Progenitor cell of endocrine pancreas (in vitro differentiated cells): ENCODE measurements around the gene ZDHHC14. TPM values are rescaled to one million over a fixed set of nuclear protein-coding genes. Genes with fewer than 3 reads are reported as not detected.

Experiments used
- DNase-seq: peaks from one replicate; pipeline ENCODE4 v3.0.0; 2021; ENCODE audit warnings: low spot score; ENCODE audit not compliant: unreplicated experiment
- H3K27ac Mint-ChIP-seq: 2 replicates; pipeline ENCODE4 v1.8.0; 2021; ENCODE audit warnings: mild to moderate bottlenecking, moderate library complexity, mixed read lengths
- H3K27me3 Mint-ChIP-seq: 2 replicates; pipeline ENCODE4 v1.8.0; 2021; ENCODE audit warnings: mixed read lengths
- H3K36me3 Mint-ChIP-seq: 2 replicates; pipeline ENCODE4 v1.8.0; 2022; ENCODE audit warnings: mixed read lengths; ENCODE audit not compliant: insufficient read depth
- H3K4me1 Mint-ChIP-seq: 2 replicates; pipeline ENCODE4 v1.8.0; 2021; ENCODE audit warnings: low read depth, mixed read lengths
- H3K4me3 Mint-ChIP-seq: 2 replicates; pipeline ENCODE4 v1.8.0; 2021; ENCODE audit warnings: low read depth, mild to moderate bottlenecking, moderate library complexity, mixed read lengths
- H3K9me3 Mint-ChIP-seq: 2 replicates; pipeline ENCODE4 v1.8.0; 2021; ENCODE audit warnings: low read depth, mixed read lengths
- total RNA-seq: library from RNA; stranded (reverse); gene quantifications from 2 replicates; pipeline ENCODE4 v1.2.1, GENCODE V29; 2021
- TF ChIP-seq, protein P1 (sequence below): fragments of 200-600 bp; sonication (generic); IDR thresholded peaks from one replicate; pipeline ENCODE4 v1.5.0; 2021; ENCODE audit warnings: antibody characterized with exemption, mild to moderate bottlenecking; ENCODE audit not compliant: unreplicated experiment

Gene ZDHHC14
- total RNA-seq, 1 donor from 2014 or later: 9.0 TPM

DNA sequence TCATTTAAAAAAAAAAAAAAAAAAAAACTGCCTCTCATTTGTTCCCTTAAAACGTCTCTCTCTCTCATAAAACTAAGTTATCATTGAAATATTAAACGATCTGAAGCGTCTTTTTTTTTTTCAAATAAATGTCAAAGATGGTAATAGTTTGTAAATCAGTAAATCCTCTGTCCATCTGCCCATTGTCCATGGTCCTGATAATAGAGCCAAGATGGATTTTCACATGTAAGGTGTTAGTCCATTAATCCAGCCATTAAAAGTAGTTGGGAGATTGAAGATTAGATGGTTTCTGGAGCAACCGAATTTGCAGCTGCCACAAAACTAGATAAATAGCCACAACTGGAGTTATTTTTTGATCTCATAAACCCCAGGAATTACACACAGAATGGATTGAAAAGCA lies 296.2 kb downstream of the ZDHHC14 start:
- Mint-ChIP-seq H3K27ac (no peak overlapping the region), H3K27me3 (no peaks in the 10 kb centered on the region), H3K4me3 (no peak overlapping the region), H3K9me3 (no peaks in the 10 kb centered on the region), H3K4me1 (no peaks in the 10 kb centered on the region), H3K36me3 (no peaks in the 10 kb centered on the region)
- TF ChIP-seq, protein P1, sequence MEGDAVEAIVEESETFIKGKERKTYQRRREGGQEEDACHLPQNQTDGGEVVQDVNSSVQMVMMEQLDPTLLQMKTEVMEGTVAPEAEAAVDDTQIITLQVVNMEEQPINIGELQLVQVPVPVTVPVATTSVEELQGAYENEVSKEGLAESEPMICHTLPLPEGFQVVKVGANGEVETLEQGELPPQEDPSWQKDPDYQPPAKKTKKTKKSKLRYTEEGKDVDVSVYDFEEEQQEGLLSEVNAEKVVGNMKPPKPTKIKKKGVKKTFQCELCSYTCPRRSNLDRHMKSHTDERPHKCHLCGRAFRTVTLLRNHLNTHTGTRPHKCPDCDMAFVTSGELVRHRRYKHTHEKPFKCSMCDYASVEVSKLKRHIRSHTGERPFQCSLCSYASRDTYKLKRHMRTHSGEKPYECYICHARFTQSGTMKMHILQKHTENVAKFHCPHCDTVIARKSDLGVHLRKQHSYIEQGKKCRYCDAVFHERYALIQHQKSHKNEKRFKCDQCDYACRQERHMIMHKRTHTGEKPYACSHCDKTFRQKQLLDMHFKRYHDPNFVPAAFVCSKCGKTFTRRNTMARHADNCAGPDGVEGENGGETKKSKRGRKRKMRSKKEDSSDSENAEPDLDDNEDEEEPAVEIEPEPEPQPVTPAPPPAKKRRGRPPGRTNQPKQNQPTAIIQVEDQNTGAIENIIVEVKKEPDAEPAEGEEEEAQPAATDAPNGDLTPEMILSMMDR: no peak
- no peak for DNase-seq

DNA sequence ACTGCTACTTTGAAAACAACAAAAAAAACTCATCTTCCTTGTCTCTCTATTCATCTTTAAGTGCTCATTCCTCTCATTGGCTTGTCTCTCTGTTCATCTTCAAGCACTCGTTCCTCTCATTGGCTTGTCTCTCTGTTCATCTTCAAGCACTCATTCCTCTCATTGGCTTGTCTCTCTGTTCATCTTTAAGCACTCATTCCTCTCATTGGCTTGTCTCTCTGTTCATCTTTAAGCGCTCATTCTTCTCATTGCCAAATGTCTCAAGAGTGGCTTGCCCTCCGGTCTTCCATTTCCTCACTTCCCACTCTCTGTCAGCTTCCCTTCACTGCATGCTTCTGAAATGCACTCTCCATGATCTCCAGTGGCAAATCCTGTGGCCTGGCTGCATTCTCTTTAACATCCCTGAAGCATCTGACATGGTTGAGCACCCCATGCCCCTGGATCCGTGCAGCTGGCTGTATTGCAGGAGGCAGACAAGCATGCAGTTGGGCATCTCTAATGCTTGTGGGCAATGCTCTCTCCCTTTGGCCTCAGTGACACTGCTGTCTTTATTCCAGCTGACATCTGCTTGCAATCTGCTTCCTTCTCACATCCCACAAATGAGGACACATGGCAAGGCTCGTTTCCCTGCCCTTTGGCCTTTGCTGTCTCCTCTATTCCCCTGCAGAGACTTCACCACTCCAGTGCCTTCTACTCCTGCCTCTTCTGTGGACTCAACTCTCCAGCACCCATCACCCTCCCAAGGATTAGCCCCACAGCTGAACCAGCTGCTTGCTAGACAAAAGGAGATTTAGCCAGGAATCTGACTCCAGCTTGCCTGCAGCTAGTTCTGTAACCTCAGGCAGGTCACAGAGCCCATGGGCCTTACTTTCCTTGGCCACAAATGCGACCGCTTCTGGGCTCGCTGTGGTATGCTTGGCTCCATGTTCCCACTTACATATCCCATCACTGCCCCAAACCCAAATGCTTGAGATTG lies 298.9 kb downstream of the ZDHHC14 start:
- Mint-ChIP-seq H3K36me3 (no peaks in the 10 kb centered on the region), H3K4me3 (no peak overlapping the region), H3K9me3 (no peaks in the 10 kb centered on the region), H3K27me3 (no peaks in the 10 kb centered on the region), H3K27ac (no peak overlapping the region), H3K4me1 (no peaks in the 10 kb centered on the region)
- TF ChIP-seq, protein P1: no peak
- no peak for DNase-seq

GRCh38 chr6:157681041-157681650 lies 300.2 kb downstream of the ZDHHC14 start:
- TF ChIP-seq, protein P1: no peak
- no peak for DNase-seq
- no peaks in the 10 kb centered on the region for H3K27me3 Mint-ChIP-seq
- H3K36me3 Mint-ChIP-seq: no peaks in the 10 kb centered on the region
- H3K27ac Mint-ChIP-seq: no peak overlapping the region
- H3K4me3 Mint-ChIP-seq: no peak overlapping the region
- no peaks in the 10 kb centered on the region for H3K9me3 Mint-ChIP-seq
- no peaks in the 10 kb centered on the region for H3K4me1 Mint-ChIP-seq

- H3K9me3 Mint-ChIP-seq: no peaks in the 10 kb centered on the region
- H3K27ac Mint-ChIP-seq: no peak overlapping the region
- H3K36me3 Mint-ChIP-seq: no peaks in the 10 kb centered on the region
- peaks cover 1% of the 10 kb centered on the region for H3K27me3 Mint-ChIP-seq
- no peak for DNase-seq
- no peak overlapping the region for H3K4me3 Mint-ChIP-seq
- H3K4me1 Mint-ChIP-seq: no peaks in the 10 kb centered on the region
- TF ChIP-seq, protein P1: no peak
These were observed 302.0 kb downstream of the ZDHHC14 start for GRCh38 chr6:157682856-157683481.

GRCh38 chr6:157683707-157684106 lies 302.7 kb downstream of the ZDHHC14 start:
- H3K9me3 Mint-ChIP-seq: no peaks in the 10 kb centered on the region
- no peak overlapping the region for H3K27ac Mint-ChIP-seq
- TF ChIP-seq, protein P1: no peak
- no peak overlapping the region for H3K4me3 Mint-ChIP-seq
- H3K36me3 Mint-ChIP-seq: no peaks in the 10 kb centered on the region
- no peaks in the 10 kb centered on the region for H3K4me1 Mint-ChIP-seq
- DNase-seq: no peak
- peaks cover 4% of the 10 kb centered on the region for H3K27me3 Mint-ChIP-seq
